Natural killer cell (primary cell): ENCODE measurements around the gene CCDC89. TPM values are rescaled to one million over a fixed set of nuclear protein-coding genes. Genes with fewer than 3 reads are reported as not detected.

Experiments used
- ATAC-seq, 3 donors: fragments of 150-1000 bp in 2 of 3; fragments of 200-7000 bp in 1 of 3; cut with Tn5 transposase; 1 replicate in 1 of 3; 2 replicates in 2 of 3; pipeline ENCODE4 v1.10.0; 2021; ENCODE audit warnings: mild to moderate bottlenecking in 2 of 3, moderate library complexity in 2 of 3
- DNase-seq, 2 donors: peaks; one replicate each; pipeline versions ENCODE4 v3.0.0 to v3.0.0-alpha.2; 2013 to 2021; ENCODE audit warnings: mixed read lengths in 1 of 2
- H3K27ac ChIP-seq: one replicate; pipeline ENCODE4 v1.5.1; 2013; ENCODE audit warnings: mild to moderate bottlenecking, low read length
- H3K27me3 ChIP-seq: one replicate; pipeline ENCODE4 v1.6.1; 2013; ENCODE audit warnings: low read length; ENCODE audit not compliant: control insufficient read depth, insufficient read depth
- H3K36me3 ChIP-seq: one replicate; pipeline ENCODE4 v1.6.1; 2013; ENCODE audit warnings: low read length; ENCODE audit not compliant: control insufficient read depth, insufficient read depth
- H3K4me1 ChIP-seq: one replicate; pipeline ENCODE4 v1.6.1; 2013; ENCODE audit warnings: low read length; ENCODE audit not compliant: control insufficient read depth, insufficient read depth
- H3K4me3 ChIP-seq: one replicate; pipeline ENCODE4 v1.5.1; 2013; ENCODE audit warnings: low read length
- H3K9me3 ChIP-seq: one replicate; pipeline ENCODE4 v1.6.1; 2013; ENCODE audit warnings: low read length; ENCODE audit not compliant: control insufficient read depth, insufficient read depth
- H3K27ac Mint-ChIP-seq, 2 donors: one replicate each; pipeline ENCODE4 v1.8.0; 2022; ENCODE audit warnings: mild to moderate bottlenecking in 2 of 2, mixed read lengths in 2 of 2, moderate library complexity in 1 of 2
- H3K27me3 Mint-ChIP-seq, 2 donors: one replicate each; pipeline ENCODE4 v1.8.0; 2022; ENCODE audit warnings: low read depth in 2 of 2, mixed read lengths in 2 of 2
- H3K36me3 Mint-ChIP-seq: one replicate; pipeline ENCODE4 v1.8.0; 2022; ENCODE audit warnings: mixed read lengths
- H3K4me1 Mint-ChIP-seq, 2 donors: one replicate each; pipeline ENCODE4 v1.8.0; 2022; ENCODE audit warnings: mixed read lengths in 2 of 2
- H3K4me3 Mint-ChIP-seq: one replicate; pipeline ENCODE4 v1.8.0; 2022; ENCODE audit warnings: mild to moderate bottlenecking, moderate library complexity, mixed read lengths
- H3K9me3 Mint-ChIP-seq, 2 donors: one replicate each; pipeline ENCODE4 v1.8.0; 2022; ENCODE audit warnings: mixed read lengths in 2 of 2
- WGBS: methylation state at CpG from one replicate; pipeline ENCODE4 v1.1.7; 2013; ENCODE audit warnings: missing lambda C conversion rate; ENCODE audit not compliant: insufficient coverage; 5-methylcytosine and 5-hydroxymethylcytosine counted together
- intact Hi-C: fragments of 100-400 bp; cut with micrococcal nuclease; formaldehyde crosslinking; loops from one replicate; pipeline ENCODE4 v1.14.2; 2022
- total RNA-seq, 4 donors: library from RNA; stranded (reverse); fragments of 120-200 nt in 1 of 4; gene quantifications; one replicate each; pipeline versions ENCODE4 v1.2.3 to v1.2.4, GENCODE V29; 2013 to 2022
- TF ChIP-seq, protein P1 (sequence below): fragments of 200-600 bp; IDR thresholded peaks from one replicate; pipeline ENCODE4 v1.8.0; 2022; ENCODE audit warnings: antibody characterized with exemption

CCDC89 gene
- total RNA-seq, 3 donors from 2014 or later (not counting 1 experiment from before 2014, with no cell fraction given): 0.25 to 0.31 (median 0.25) TPM

DNA sequence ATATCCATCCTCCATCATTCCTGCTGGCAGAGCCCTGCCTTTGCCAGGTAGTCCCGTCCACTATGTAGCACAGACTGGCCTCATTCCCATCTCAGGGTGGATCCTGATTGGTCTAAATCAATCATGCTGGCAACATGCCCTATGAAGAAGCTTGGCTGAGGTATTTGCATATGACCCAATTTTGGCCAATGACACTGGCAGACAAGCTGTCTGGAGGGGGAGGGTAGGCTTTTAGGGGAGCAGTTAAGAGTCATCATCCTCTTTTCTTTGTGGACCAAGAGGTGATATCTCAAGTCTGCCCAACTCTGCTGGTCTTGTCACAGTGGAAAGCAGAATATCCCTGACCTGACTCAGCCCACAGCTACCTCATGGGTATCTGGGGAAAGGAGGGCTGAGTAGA lies 5.1 kb downstream of the CCDC89 start:
- Mint-ChIP-seq H3K27ac (peak overlapping the region in 1 of 2 donors; percentile 29), H3K4me3 (no peak overlapping the region), H3K27me3 (no peaks in the 10 kb centered on the region), H3K4me1 (peaks cover 26 to 31% of the 10 kb centered on the region in 2 donors), H3K9me3 (no peaks in the 10 kb centered on the region), H3K36me3 (no peaks in the 10 kb centered on the region)
- DNase-seq (peak in 1 of 2 donors; percentile 21), ATAC-seq (peak; percentile 55 to 79 (median 67))
- TF ChIP-seq, protein P1, sequence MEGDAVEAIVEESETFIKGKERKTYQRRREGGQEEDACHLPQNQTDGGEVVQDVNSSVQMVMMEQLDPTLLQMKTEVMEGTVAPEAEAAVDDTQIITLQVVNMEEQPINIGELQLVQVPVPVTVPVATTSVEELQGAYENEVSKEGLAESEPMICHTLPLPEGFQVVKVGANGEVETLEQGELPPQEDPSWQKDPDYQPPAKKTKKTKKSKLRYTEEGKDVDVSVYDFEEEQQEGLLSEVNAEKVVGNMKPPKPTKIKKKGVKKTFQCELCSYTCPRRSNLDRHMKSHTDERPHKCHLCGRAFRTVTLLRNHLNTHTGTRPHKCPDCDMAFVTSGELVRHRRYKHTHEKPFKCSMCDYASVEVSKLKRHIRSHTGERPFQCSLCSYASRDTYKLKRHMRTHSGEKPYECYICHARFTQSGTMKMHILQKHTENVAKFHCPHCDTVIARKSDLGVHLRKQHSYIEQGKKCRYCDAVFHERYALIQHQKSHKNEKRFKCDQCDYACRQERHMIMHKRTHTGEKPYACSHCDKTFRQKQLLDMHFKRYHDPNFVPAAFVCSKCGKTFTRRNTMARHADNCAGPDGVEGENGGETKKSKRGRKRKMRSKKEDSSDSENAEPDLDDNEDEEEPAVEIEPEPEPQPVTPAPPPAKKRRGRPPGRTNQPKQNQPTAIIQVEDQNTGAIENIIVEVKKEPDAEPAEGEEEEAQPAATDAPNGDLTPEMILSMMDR: no peak
- WGBS: 100% methylated on average over 1 of the region's 1 CpG
- intact Hi-C loops: no loop called here
- no peak overlapping the region for H3K4me3 ChIP-seq
- H3K4me1 ChIP-seq: peaks cover 5% of the 10 kb centered on the region
- H3K36me3 ChIP-seq: no peaks in the 10 kb centered on the region
- no peaks in the 10 kb centered on the region for H3K27me3 ChIP-seq
- no peaks in the 10 kb centered on the region for H3K9me3 ChIP-seq
- H3K27ac ChIP-seq: no peak overlapping the region

DNA sequence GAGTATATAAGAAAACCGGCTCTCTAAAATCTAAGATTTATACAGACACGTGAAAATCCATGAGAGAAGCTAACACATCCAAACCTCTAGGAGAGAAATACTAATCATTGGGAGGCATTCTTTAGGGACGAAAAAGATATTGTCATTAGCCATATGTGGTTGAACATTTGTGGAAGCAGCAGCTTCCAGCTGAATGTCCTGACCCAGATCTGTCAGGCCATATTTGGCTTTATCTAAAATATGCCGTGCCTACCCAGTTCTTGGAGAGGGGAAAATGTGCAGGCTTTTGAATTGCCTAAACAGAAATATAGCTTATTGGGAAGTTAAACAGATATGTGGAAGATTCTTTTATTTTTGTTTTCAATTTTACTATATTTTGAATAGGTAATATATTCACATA lies 6.4 kb downstream of the CCDC89 start:
- H3K27ac Mint-ChIP-seq: no peak overlapping the region
- ATAC-seq (no peak), DNase-seq (no peak)
- no peaks in the 10 kb centered on the region for H3K27me3 ChIP-seq
- peaks cover 21 to 22% of the 10 kb centered on the region in 2 donors for H3K4me1 Mint-ChIP-seq
- H3K36me3 ChIP-seq: no peaks in the 10 kb centered on the region
- no peak overlapping the region for H3K27ac ChIP-seq
- H3K27me3 Mint-ChIP-seq: peaks cover 0 to 2% of the 10 kb centered on the region in 2 donors
- no peak overlapping the region for H3K4me3 Mint-ChIP-seq
- peaks cover 5% of the 10 kb centered on the region for H3K4me1 ChIP-seq
- WGBS: 100% methylated on average over 2 of the region's 4 CpGs
- no peaks in the 10 kb centered on the region for H3K36me3 Mint-ChIP-seq
- TF ChIP-seq, protein P1: no peak
- H3K9me3 Mint-ChIP-seq: no peaks in the 10 kb centered on the region
- no peaks in the 10 kb centered on the region for H3K9me3 ChIP-seq
- intact Hi-C loops: no loop called here
- H3K4me3 ChIP-seq: no peak overlapping the region

DNA sequence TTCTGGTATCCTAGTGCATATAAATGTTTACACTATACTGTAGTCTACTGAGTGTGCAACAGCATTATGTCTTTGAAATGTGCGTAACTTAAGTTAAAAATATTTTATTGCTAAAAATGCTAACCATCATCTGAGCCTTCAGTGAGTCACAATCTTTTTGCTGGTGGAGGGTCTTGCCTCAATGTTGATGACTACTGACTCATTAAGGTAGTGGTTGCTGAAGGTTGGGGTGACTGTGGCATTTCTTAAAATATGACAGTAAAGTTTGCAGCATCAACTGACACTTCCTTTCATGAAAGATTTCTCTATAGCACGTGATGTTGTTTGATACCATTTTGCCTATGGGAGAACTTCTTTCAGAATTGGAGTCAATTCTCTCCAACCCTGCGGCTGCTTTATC lies 12.6 kb downstream of the CCDC89 start:
- intact Hi-C loops: no loop called here
- H3K36me3 ChIP-seq: no peaks in the 10 kb centered on the region
- no peak overlapping the region for H3K4me3 Mint-ChIP-seq

More for the DNA sequence above, 12.6 kb downstream of the CCDC89 start:
- H3K36me3 Mint-ChIP-seq: no peaks in the 10 kb centered on the region
- TF ChIP-seq, protein P1: no peak
- DNase-seq (no peak), ATAC-seq (no peak)
- no peaks in the 10 kb centered on the region for H3K9me3 Mint-ChIP-seq
- Histone ChIP-seq H3K27me3 (no peaks in the 10 kb centered on the region), H3K9me3 (no peaks in the 10 kb centered on the region), H3K27ac (no peak overlapping the region), H3K4me1 (no peaks in the 10 kb centered on the region), H3K4me3 (no peak overlapping the region)
- 84% methylated on average over 3 of the region's 3 CpGs for WGBS
- no peaks in the 10 kb centered on the region for H3K4me1 Mint-ChIP-seq
- H3K27ac Mint-ChIP-seq: no peak overlapping the region
- H3K27me3 Mint-ChIP-seq: peaks cover 4 to 7% of the 10 kb centered on the region in 2 donors
